Activated CD4-positive, alpha-beta memory T cell treated with anti-CD3 and anti-CD28 coated beads for 36 hours (primary cell): ENCODE results near the gene AGBL4. TPM values are rescaled to one million over a fixed set of nuclear protein-coding genes. Genes with fewer than 3 reads are reported as not detected.

Experiments
- CTCF ChIA-PET: fragments of 350-600 bp; sonication (Branson Sonifier 250); formaldehyde crosslinking; loops from one replicate; lab custom pipeline; 2021; ENCODE audit warnings: antibody characterized with exemption, inconsistent platforms; lab: Charles Lee
- POLR2A ChIA-PET: fragments of 350-600 bp; sonication (Branson Sonifier 250); formaldehyde crosslinking; loops from one replicate; lab custom pipeline; 2021; ENCODE audit warnings: antibody characterized with exemption; lab: Charles Lee
- DNase-seq: peaks from one replicate; pipeline ENCODE4 v3.0.0-alpha.2; 2020
- H3K27ac Mint-ChIP-seq: one replicate; pipeline ENCODE4 v1.8.0; 2021; ENCODE audit warnings: mixed read lengths
- H3K27me3 Mint-ChIP-seq: one replicate; pipeline ENCODE4 v1.8.0; 2021; ENCODE audit warnings: mixed read lengths
- H3K36me3 Mint-ChIP-seq: one replicate; pipeline ENCODE4 v1.8.0; 2021; ENCODE audit warnings: mixed read lengths
- H3K4me1 Mint-ChIP-seq: one replicate; pipeline ENCODE4 v1.8.0; 2021; ENCODE audit warnings: low read depth, mixed read lengths
- H3K4me3 Mint-ChIP-seq: one replicate; pipeline ENCODE4 v1.8.0; 2021; ENCODE audit warnings: mild to moderate bottlenecking, mixed read lengths
- H3K9me3 Mint-ChIP-seq: one replicate; pipeline ENCODE4 v1.8.0; 2021; ENCODE audit warnings: mixed read lengths
- intact Hi-C: fragments of 100-400 bp; cut with micrococcal nuclease; formaldehyde crosslinking; loops from one replicate; pipeline ENCODE4 v1.15.1; 2023
- total RNA-seq, 2 experiments: library from RNA; stranded (reverse); gene quantifications; one replicate each; pipeline ENCODE4 v1.2.3, GENCODE V29; 2021

AGBL4 gene
- total RNA-seq, 2 experiments from 2014 or later = not detected

DNA sequence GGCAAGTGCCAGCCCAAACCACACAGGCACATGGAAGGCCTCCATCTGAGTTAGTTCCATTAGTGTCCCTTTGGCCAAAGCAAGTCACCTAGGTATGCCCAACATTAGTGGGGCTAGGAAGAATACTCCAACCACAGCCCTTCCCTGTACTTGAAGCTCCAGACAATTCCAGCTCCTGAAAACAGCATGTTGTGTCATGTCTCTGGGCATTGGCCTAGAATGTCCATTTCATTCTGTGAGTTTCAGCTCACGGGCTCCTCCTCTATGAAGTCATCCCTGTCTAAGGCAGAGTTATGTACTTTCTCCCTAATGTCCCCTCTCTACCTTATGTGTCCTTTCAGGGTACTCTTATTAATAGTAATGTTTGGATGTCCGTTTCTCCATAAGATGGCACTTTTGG, 1455.3 kb downstream of the AGBL4 start:
- no peaks in the 10 kb centered on the region for H3K36me3 Mint-ChIP-seq
- no peak overlapping the region for H3K4me3 Mint-ChIP-seq
- no peaks in the 10 kb centered on the region for H3K4me1 Mint-ChIP-seq
- ChIA-PET POLR2A (no interaction called here), CTCF (no interaction called here)
- intact Hi-C loops = no loop called here
- H3K9me3 Mint-ChIP-seq = no peaks in the 10 kb centered on the region
- no peak overlapping the region for H3K27ac Mint-ChIP-seq
- H3K27me3 Mint-ChIP-seq = no peaks in the 10 kb centered on the region
- no peak for DNase-seq

DNA sequence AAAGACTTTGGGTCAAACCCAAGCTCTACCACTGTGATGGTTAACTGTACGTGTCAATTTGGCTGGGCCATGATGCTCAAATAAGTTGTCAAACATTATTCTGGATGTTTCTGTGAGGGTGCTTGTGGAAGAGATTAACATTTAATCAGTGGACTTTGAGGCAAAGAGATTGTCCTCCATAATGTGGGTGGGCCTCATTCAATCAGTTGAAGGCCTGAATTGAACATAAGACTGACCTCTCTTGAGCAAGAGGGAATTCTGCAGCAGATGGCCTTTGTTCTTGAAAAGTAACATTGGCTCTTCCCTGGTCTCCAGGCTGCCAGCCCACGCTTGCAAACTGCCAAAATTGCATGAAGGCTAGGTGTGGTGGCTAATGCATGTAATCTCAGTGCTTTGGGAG, 1457.3 kb downstream of the AGBL4 start:
- no peaks in the 10 kb centered on the region for H3K4me1 Mint-ChIP-seq
- H3K9me3 Mint-ChIP-seq = no peaks in the 10 kb centered on the region
- POLR2A ChIA-PET = no interaction called here
- H3K27me3 Mint-ChIP-seq = no peaks in the 10 kb centered on the region
- no peak for DNase-seq
- no peak overlapping the region for H3K27ac Mint-ChIP-seq
- H3K36me3 Mint-ChIP-seq = no peaks in the 10 kb centered on the region
- intact Hi-C loops = no loop called here
- H3K4me3 Mint-ChIP-seq = no peak overlapping the region
- CTCF ChIA-PET = no interaction called here

DNA sequence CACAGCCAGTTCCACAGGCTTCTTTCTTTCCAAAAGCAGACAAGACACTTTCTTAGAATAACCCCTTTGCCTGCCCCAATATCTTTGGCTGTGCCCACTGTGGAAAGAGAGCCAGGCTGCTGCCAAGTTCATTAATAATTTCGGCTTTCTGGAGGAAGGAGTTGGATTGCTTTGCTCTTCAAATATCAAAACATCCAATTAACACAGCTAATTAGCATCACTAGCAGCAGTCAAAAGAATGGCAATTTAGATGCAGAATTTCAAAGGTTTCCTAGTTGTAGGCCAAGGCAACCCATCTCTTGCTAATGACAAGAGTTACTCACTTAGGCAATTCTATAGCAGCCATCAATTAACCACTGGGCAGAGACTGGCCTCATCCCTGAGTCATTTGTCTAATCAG, 1460.7 kb downstream of the AGBL4 start:
- intact Hi-C loops = no loop called here
- no peaks in the 10 kb centered on the region for H3K9me3 Mint-ChIP-seq
- ChIA-PET CTCF (no interaction called here), POLR2A (no interaction called here)
- DNase-seq = no peak
- H3K36me3 Mint-ChIP-seq = no peaks in the 10 kb centered on the region
- no peaks in the 10 kb centered on the region for H3K4me1 Mint-ChIP-seq
- peaks cover 3% of the 10 kb centered on the region for H3K27me3 Mint-ChIP-seq
- no peak overlapping the region for H3K27ac Mint-ChIP-seq
- no peak overlapping the region for H3K4me3 Mint-ChIP-seq

DNA sequence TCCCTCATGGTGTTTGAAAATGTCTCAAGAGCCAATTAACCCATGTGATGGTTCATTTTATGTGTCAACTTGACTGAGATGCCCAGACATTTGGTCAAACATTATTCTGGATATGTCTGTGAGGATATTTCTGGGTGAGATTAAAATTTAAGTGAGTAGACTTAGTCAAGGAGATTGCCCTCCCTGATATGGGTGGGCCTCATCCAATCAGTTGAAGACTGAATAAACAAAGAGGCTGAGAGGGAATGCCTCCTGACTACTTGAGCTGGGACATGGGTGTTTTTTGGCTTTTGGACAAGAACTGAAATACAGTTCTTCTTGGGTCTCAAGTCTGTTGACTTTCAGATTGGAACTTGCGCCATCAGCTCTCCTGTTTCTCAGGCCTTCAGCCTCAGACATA, 1462.3 kb downstream of the AGBL4 start:
- H3K27me3 Mint-ChIP-seq = peaks cover 3% of the 10 kb centered on the region
- H3K4me1 Mint-ChIP-seq = no peaks in the 10 kb centered on the region
- ChIA-PET CTCF (interaction anchor here (1.1 kb wide), 1 partner anchor 64 kb away, joined by 3 read pairs; no protein-coding TSS in a partner anchor), POLR2A (no interaction called here)
- no peak overlapping the region for H3K27ac Mint-ChIP-seq
- intact Hi-C loops = no loop called here
- H3K4me3 Mint-ChIP-seq = no peak overlapping the region
- DNase-seq = no peak
- no peaks in the 10 kb centered on the region for H3K36me3 Mint-ChIP-seq
- H3K9me3 Mint-ChIP-seq = no peaks in the 10 kb centered on the region

DNA sequence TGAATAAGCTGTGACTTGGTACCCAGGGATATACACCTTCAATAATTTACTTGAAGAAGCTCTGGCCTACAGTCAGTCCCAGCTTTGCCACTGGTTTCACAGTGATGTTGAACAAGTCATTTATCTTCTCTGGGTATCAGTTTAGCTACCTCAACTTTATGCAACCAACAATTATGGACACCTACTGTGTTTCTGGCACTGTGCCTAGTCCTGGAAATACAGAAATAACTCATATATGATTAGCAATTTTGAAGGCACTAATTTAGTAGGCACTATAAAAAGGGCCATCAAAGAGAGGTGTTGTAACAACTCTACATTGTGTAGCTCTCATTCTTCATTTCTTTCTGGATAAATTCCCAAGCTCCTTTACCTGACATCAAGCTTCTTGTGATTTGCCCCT, 1463.2 kb downstream of the AGBL4 start:
- no peaks in the 10 kb centered on the region for H3K4me1 Mint-ChIP-seq
- ChIA-PET CTCF (no interaction called here), POLR2A (no interaction called here)
- H3K36me3 Mint-ChIP-seq = no peaks in the 10 kb centered on the region
- H3K9me3 Mint-ChIP-seq = no peaks in the 10 kb centered on the region
- H3K27ac Mint-ChIP-seq = no peak overlapping the region
- peaks cover 3% of the 10 kb centered on the region for H3K27me3 Mint-ChIP-seq
- no peak overlapping the region for H3K4me3 Mint-ChIP-seq
- intact Hi-C loops = no loop called here
- no peak for DNase-seq

DNA sequence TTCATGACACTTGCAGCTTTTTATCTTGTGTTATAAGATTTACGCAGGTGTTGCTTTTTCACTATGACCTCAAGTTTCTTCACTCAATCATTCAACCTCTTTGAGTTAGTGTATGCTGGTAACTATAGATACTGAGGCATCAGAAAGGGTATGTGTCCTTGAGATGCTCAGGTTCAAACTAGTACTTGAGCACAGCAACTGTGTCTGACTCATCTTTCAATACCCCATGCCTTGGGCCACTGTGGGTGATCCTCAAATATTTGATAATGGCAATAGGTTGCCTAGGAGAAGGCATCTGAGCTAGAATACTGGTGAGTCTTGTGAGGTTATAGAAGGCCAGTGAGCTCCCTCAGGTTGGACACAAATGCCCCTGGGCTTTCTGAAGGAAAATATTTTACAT, 1463.6 kb downstream of the AGBL4 start:
- CTCF ChIA-PET = no interaction called here
- no peak for DNase-seq
- Mint-ChIP-seq H3K36me3 (no peaks in the 10 kb centered on the region), H3K27me3 (peaks cover 3% of the 10 kb centered on the region), H3K4me1 (no peaks in the 10 kb centered on the region), H3K9me3 (no peaks in the 10 kb centered on the region), H3K4me3 (no peak overlapping the region), H3K27ac (no peak overlapping the region)
- POLR2A ChIA-PET = no interaction called here
- intact Hi-C loops = no loop called here

DNA sequence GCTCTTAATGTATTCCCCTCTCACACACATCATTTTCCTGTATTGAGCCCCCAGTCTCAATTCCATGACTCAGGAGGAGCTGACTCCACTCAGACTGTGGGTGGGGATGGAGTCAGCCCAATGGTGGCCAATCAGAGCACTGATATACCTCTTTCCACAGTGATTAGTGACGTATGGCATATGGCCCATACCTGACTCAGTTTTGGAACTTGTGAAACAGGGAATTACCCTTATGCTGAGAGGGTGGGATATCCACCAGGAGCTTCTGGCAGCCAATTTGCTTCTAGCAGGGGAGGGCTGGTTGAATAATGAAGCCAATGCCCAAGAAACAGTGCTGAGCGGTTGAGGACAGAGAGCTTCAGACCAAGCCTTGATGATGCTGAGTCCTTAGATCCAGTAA, 1465.4 kb downstream of the AGBL4 start:
- ChIA-PET CTCF (no interaction called here), POLR2A (no interaction called here)
- no peak overlapping the region for H3K27ac Mint-ChIP-seq
- DNase-seq = no peak
- H3K36me3 Mint-ChIP-seq = no peaks in the 10 kb centered on the region
- H3K4me1 Mint-ChIP-seq = no peaks in the 10 kb centered on the region
- peaks cover 3% of the 10 kb centered on the region for H3K27me3 Mint-ChIP-seq
- H3K4me3 Mint-ChIP-seq = no peak overlapping the region
- H3K9me3 Mint-ChIP-seq = no peaks in the 10 kb centered on the region
- intact Hi-C loops = no loop called here

DNA sequence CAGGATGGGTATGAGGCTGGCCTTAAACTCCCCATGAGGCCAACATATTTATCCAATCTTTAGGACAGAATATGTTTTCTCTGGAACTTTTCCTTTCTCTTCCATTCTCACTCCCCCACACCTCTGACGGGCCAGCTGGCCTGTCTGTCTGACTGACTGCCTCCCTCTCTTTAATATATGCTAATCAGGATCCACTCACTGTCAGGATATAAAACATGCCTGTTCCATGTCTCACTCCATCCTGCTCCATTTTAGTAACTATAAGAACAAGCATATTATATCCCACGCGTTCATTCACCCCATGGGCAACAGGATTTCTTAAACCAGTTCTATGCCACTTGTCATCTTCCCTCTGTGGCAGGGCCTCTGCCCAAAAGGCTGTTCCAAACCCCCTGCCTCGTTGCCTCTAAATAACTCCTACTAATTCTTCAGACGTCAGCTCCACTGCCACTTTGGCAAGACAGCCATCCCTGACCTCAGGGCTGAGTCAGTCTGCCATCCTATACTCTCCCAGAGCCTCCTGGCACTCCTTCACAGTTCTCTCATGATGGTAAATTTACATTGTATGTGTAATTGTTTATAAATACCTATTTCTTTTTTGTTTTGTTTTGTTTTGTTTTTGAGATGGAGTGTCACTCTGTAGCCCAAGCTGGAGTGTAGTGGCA, 1467.4 kb downstream of the AGBL4 start:
- intact Hi-C loops = no loop called here
- Mint-ChIP-seq H3K4me1 (no peaks in the 10 kb centered on the region), H3K9me3 (no peaks in the 10 kb centered on the region), H3K36me3 (no peaks in the 10 kb centered on the region), H3K27me3 (peaks cover 3% of the 10 kb centered on the region), H3K27ac (no peak overlapping the region), H3K4me3 (no peak overlapping the region)
- POLR2A ChIA-PET = no interaction called here
- CTCF ChIA-PET = no interaction called here
- no peak for DNase-seq

DNA sequence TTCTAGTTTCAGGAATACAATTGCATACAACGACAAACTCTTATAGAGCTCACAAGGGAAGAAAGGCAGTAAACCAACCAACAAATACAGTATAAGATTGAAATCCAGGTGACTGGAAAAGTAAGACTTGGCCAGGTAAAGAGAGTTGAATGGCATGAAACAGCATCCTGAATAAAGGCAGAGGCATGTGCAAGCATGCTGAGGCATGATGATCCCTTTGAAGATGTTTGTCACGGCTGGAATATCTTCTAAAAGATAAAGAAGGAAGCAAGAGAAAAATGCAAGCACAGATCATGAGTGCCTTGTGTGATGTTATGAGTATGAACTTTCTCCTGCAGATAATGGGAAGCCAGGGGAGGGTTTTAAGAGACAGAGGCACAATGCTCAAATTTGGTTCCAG, 1468.5 kb downstream of the AGBL4 start:
- intact Hi-C loops = no loop called here
- CTCF ChIA-PET = no interaction called here

DNA sequence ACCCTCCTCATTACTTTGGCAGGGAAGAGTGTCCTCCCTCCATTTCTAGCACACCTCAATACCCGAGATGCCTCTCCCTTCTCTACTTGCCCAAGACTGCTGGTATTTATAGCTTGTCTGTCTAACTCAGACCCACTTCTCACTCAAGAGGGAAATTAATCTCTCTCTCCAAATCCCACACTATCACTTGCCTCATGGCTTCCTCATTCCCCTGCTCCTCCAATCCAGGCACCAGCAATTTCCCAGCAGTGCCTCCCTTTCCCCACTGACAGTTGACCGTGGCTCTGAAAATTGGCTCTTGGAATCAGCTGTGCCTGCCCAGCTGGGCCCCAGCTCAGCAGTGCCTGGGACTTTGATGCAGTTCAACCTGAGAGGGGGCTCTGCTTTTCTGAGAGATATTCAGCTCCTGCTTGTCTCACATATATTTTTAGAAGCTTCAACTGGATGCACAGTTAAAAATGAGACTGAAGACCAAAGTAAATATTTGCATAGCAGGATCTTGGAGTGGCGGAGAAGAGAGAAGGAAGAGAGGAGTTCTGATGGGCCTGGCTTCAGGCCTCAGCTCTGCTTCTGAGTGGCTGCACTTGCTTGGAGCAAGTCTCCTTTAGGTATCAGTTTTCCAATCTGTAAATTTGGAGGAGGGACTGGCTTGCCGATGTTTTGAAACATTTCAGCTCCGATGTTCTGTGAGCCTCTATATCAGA, 1470.7 kb downstream of the AGBL4 start:
- ChIA-PET POLR2A (no interaction called here), CTCF (no interaction called here)
- intact Hi-C loops = no loop called here
- Mint-ChIP-seq H3K4me3 (no peak overlapping the region), H3K36me3 (no peaks in the 10 kb centered on the region), H3K27ac (no peak overlapping the region), H3K27me3 (peaks cover under 1% of the 10 kb centered on the region), H3K9me3 (no peaks in the 10 kb centered on the region), H3K4me1 (no peaks in the 10 kb centered on the region)
- no peak for DNase-seq

More for the DNA sequence above, 1468.5 kb downstream of the AGBL4 start:
- POLR2A ChIA-PET = no interaction called here
- Mint-ChIP-seq H3K9me3 (no peaks in the 10 kb centered on the region), H3K27ac (no peak overlapping the region), H3K4me3 (no peak overlapping the region), H3K27me3 (peaks cover 3% of the 10 kb centered on the region), H3K36me3 (no peaks in the 10 kb centered on the region), H3K4me1 (no peaks in the 10 kb centered on the region)
- DNase-seq = no peak

DNA sequence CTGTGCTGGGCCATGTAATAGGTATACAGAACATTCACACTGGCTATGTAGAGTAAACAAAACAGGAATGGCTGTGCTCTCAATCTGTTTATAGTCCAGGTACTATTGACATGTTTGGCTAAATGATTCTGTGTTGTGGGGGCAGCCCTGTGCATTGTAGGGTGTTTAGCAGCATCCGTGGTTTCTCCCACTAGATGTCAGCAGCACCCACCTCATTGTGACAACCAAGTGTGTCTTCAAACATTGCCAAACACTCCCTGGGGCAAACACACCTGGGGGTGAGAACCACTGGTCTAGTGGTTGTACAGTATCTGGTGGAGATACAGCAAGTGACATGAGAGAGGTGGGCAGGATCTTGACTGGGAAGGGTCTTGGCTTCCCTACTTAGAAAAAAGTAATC, 1471.3 kb downstream of the AGBL4 start:
- DNase-seq = no peak
- H3K27me3 Mint-ChIP-seq = no peaks in the 10 kb centered on the region
- POLR2A ChIA-PET = no interaction called here

DNA sequence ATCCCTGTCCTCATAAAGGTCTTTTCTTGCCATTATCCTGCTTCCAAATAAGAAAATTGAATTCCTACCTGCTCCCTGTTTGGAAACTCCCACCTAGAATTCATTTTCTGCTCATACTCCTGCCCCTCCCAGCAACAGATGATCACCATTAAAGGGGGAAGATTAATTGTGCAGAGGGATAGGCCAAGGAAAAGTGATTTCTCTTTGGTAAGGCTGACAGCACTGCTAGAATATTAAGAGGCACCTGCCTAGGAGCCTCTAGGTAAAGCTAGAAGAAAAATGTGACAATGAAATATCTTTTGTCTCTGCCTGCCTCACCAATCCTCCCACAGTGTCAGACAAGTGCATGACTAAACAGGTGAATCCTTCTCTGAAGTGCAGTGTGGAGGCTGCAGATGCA, 1474.8 kb downstream of the AGBL4 start:
- ChIA-PET CTCF (no interaction called here), POLR2A (no interaction called here)
- no peak for DNase-seq
- H3K27ac Mint-ChIP-seq = no peak overlapping the region
- H3K27me3 Mint-ChIP-seq = no peaks in the 10 kb centered on the region
- intact Hi-C loops = no loop called here
- H3K4me3 Mint-ChIP-seq = no peak overlapping the region
- no peaks in the 10 kb centered on the region for H3K4me1 Mint-ChIP-seq
- no peaks in the 10 kb centered on the region for H3K36me3 Mint-ChIP-seq
- H3K9me3 Mint-ChIP-seq = no peaks in the 10 kb centered on the region

More for the DNA sequence above, 1471.3 kb downstream of the AGBL4 start:
- no peak overlapping the region for H3K27ac Mint-ChIP-seq
- no peaks in the 10 kb centered on the region for H3K9me3 Mint-ChIP-seq
- intact Hi-C loops = no loop called here
- no peak overlapping the region for H3K4me3 Mint-ChIP-seq
- no peaks in the 10 kb centered on the region for H3K36me3 Mint-ChIP-seq
- H3K4me1 Mint-ChIP-seq = no peaks in the 10 kb centered on the region
- CTCF ChIA-PET = no interaction called here
